ENCODE measurements around the gene CD36.

The CD36 gene

DNA sequence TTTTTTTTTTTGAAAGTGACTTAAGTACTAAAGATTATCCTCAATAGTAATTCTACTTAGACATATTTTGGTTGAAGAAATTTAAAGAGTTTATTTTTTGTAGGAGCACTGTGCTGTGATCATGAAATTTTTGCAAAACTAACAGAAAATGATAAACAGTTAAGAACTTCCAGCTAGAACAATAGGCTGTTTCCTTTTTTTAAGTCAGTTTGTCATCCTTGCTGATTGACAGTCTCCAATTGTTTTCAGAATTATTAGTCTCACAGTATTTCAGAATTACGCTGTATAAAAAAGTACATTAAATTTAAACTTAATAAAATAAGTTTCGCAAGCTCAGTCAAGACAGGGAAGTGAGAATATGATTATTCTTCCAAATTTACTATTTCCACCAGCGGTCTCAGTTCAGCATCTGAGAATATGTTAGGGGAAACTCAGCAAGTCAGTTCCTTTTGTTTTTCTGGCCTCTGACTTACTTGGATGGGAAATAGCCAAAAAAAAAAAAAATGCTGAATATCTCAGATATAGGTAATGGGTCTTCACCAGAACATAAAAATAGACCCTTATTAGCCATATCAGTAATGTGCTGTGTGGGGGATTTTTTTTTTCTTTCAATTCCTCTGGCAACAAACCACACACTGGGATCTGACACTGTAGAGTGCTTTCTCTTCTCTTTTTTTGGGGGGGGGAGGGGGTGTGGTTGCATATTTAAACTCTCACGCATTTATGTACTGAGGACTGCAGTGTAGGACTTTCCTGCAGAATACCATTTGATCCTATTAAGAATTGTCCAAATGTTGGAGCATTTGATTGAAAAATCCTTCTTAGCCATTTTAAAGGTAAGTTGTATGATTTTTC is at the start of gene CD36:
TSS of gene CD36 (plus strand) at position 732 of the 855 bp plus-strand sequence. CDS start 8,099 bp downstream, outside the sequence.
- no peak for FAIRE-seq

DNA sequence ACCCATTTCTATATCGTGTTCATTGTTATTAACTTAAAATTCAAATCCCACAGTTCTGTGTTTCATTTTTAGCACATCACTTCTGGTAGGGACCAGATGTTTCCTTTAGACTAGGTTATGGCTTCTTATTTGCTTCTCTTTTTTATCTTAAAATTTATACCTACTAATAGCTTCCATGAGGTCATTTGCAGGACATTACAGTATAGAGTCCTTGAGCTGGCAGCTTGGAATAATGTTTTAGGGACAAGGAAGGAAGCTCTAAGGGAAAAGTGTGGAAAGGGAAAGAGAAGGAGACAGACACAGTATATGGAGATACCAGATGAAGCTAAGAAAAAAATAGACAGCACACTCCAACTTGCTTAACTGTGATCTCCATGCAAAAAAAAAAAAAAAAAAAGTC is 48.8 kb upstream of the CD36 start:
- no peak for FAIRE-seq

GRCh38 chr7:80591654-80592053 is 46.8 kb upstream of the CD36 start:
- no peak for FAIRE-seq

DNA sequence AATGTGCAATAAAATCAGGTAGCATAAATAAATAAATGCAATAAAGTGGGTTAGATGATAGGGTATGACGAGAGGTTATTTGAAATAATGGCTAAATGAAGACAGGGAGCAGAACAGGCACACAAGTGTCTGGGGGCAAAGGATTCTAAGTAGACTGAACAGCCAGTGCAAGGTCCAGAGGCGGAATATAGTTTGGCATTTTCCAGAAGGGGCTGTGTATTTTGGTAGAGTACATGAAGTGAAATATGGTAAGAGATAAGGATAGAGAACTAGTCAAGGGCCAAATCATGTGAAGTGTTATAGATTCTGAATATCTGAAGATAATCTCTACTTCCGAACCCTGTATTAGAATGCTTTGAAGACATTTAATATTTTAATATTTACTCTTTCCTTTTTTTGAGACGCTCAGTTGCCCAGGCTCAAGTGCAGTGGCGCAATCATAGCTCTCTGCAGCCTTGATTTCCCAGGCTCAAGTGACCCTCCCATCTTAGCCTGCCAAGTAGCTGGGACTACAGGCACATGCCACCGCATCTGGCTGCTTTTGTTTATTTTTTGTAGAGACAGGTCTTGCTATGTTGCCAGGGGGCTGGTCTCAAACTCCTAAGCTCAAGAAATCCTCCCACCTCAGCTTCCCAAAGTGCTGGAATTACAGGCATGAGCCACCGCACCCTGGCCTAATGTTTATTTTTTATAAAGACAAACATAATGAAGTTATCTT is 44.4 kb upstream of the CD36 start:
- no peak for FAIRE-seq

DNA sequence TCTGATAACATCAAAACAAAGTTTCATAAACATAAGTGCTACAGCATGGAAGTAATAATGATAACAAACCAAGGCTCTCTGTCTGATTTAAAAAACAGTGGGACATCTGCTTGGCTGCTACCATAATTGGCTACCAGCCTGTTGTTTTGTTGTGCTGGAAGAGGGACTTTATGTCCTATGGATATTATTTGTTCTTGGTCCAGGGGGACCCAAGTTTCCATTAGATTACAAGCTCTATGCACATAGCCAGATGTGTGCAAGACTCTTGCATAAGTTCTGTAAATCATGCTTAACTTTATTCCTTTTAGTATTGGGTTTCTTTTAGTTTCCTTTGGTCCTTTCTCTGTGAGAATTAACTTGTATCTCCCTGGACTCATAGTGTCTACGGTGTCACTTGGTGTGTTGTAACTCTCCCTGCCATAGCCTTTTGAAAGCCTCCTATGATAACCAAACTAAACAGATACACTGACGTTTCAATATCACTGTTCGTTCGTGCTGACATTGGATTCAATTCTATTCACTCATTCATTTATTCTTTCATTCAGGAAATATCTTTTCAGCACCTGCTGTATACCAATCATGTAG is 41.4 kb upstream of the CD36 start:
- no peak for FAIRE-seq

- FAIRE-seq, result no peak
Observed at GRCh38 chr7:80597875-80598274, 40.6 kb upstream of the CD36 start.

DNA sequence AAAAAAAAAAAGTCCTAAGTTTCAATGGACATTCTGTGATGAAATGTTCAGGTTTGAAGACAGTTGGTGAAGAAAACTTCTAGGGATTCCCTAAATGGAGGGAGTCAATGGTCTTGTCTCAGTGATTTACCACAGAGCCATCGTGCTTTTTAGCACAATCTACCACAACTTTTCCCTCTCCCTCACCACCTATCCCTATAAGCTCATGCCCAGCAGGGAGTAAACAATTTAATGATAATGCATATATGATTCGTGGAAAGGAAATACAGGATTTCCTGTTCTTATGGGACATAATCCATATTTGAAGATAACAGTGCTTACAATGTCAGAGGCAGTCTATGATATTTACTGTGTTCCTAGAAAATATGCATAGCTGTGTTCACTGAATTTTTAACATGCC is 38.4 kb upstream of the CD36 start:
- no peak for FAIRE-seq

DNA sequence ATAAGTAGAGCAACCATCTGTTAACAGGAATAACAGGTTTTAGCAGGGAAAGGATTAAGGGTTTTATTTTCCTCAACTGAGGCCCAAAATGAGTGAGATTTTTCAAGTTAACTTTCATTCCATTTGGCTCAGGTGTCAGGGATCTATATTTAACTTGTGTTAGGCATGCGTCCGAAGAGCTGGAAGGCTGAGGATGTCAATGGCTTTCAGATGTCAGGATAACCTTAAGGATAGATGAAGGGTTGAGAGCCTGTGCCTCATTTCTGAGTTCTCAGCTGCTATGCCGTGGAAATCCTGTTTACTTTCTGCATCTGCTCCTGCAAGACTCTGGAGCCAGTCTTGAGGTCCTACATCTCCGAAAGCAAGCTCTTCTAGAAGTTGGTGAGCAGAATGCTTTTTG is 36.4 kb upstream of the CD36 start:
- no peak for FAIRE-seq

GRCh38 chr7:80603940-80604339 is 34.5 kb upstream of the CD36 start:
- FAIRE-seq, result no peak

GRCh38 chr7:80604436-80604835 is 34.0 kb upstream of the CD36 start:
- FAIRE-seq, result no peak

GRCh38 chr7:80607136-80607535 is 31.3 kb upstream of the CD36 start:
- FAIRE-seq, result no peak

GRCh38 chr7:80608336-80608735 is 30.1 kb upstream of the CD36 start:
- FAIRE-seq, result no peak

- no peak for FAIRE-seq
Observed at GRCh38 chr7:80609751-80610150, 28.7 kb upstream of the CD36 start.

- no peak for FAIRE-seq
Observed at GRCh38 chr7:80611353-80611752, 27.1 kb upstream of the CD36 start.

- FAIRE-seq, result no peak
Observed at GRCh38 chr7:80611779-80612178, 26.7 kb upstream of the CD36 start.

DNA sequence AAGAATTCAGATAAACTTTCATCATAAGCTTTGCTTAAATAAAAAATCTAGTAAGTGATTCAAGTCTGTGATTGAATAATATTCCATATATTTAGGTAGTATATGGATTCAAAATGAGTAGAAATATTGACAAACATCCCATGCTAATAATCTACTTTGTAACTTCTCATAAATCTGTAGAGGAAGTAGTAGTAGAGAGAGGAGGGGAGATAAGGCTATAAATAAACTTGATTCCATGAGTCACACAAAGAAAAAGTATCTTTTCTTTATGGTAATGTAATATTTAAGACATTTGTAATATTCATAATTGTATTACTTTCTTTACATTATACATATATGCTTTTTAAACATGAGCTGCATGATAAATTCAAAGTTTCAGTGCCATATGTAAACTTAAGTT is 25.6 kb upstream of the CD36 start:
- FAIRE-seq, result no peak

GRCh38 chr7:80613519-80613918 is 24.9 kb upstream of the CD36 start:
- FAIRE-seq, result no peak

GRCh38 chr7:80614851-80615271 is 23.6 kb upstream of the CD36 start:
- no peak for FAIRE-seq

- no peak for FAIRE-seq
Observed at GRCh38 chr7:80618096-80618495, 20.3 kb upstream of the CD36 start.

DNA sequence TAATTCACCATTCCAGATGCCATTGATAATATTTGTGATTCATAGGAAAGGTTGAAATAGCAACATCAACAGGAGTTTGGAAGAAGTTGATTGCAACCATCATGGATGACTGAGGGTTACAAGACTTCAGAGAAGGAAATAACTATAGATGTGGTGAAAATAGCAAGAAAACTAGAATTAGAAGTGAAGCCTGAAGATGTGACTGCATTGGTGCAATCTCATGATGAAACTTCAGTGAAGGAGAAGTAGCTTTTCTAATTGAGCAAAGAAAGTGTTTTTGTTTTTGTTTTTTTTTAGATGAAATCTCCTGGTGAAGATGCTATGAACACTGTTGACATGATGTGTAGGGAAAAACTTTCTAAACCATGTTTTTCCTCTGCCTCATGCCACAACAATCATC is 18.7 kb upstream of the CD36 start:
- no peak for FAIRE-seq

DNA sequence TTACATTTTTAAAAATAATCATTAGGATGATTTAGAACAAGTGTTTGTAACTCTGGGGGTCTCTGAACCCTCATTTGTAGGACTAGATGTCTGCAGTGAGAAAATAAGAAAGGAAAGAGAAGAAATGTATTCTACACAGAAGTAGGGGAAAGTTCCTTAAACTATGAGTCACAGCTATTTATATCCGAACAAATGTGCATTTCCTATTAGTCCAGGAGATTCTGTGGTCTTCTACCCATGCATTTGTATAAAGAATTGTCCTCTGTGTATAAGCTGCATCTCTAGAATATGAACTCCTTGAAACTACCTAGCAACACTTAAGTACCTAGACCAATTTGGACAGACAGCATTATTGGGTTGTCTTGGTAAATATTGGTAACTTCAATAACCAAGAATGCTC is 15.9 kb upstream of the CD36 start:
- no peak for FAIRE-seq

DNA sequence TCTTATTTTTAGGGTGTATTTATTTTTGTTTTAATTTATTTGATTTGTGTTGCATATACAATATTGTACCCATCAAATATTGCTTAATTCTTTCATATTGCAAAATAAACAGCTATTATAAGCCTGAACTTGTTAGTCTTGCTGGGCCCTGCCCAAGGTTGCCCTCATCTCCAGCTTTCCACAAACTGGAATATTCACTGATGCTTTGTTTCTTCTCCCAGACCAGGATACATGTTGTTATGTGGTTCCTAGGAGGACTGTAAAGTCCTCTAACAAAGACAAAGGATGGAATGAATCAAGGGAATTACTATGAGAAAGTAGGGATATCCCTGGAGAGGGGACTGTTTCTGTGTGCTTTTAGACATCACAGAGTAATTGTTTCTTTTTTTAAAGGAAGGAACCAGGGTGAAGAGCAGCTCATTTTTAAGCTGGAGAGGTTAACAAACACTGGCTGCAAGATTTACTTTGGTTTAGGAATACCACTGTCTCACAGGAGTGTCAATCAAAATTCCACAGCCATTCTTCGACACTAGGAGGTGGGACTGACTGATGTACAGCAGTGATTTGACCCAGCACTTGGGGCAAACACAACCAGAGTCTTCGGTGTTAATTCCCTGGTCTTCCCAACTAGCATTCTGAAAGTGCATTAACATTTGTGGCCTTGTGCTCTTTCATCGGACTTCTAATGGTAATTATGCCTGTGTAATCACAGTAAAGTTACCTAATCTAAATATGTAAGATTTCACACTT is 14.8 kb upstream of the CD36 start:
- FAIRE-seq, result no peak

- no peak for FAIRE-seq
Observed at GRCh38 chr7:80624763-80625162, 13.7 kb upstream of the CD36 start.

Measured in TTC549 (cell line).